ENCODE data around the gene PHACTR2.
"Not testable (repeated sequence)": the region's sequence is repeated elsewhere in the genome, so short reads cannot be mapped to it uniquely, and the experiment has no call there.

Gene PHACTR2

DNA sequence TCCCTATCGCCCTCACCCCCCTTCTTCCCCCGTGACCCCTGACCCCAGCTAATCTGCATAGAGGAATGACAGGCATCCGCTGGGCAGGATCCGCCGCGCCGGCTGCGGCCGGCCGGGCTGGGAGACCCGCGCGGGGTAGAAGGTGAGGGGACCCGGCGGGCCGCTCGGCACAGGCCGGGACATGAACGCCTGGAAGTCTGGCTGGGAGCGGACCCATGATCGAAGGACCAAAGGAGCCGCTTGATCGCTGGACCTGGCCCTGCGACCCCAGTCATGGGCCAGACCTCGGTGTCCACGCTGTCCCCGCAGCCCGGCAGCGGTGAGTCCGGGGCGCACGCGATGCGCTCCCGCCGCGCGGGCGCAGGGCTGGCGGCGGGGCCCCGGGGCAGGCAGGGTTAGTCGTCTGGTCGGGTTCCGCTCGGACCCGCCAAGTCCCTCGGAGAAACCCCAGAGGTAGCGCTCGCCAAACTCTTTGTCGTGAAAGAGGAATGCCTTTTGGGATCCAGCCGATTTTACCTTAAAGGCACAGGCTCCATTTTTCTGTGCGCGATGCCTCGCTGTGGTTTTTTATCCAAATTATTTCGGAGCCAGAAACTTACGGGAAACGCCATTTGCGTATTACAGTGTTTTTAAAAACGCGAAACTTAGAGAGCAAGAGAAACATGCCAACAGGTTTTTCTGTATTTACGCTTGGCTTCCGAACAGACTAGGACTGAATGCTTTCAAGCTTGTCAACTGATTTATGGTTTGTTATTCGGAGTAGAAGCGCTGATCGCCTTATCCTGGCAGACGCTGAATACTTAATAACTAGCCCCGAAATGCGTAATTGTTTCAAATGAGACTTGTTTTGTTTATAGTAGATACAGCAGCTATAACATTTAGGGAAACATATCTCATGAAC lies at the start of gene PHACTR2:
Gene PHACTR2, plus strand, starts transcription at position 75 of the 901 bp plus-strand sequence. Its CDS starts 199 bp downstream, at position 274.
- peak; percentile 22 for DNase-seq (ENCODE audit: low spot score)

DNA sequence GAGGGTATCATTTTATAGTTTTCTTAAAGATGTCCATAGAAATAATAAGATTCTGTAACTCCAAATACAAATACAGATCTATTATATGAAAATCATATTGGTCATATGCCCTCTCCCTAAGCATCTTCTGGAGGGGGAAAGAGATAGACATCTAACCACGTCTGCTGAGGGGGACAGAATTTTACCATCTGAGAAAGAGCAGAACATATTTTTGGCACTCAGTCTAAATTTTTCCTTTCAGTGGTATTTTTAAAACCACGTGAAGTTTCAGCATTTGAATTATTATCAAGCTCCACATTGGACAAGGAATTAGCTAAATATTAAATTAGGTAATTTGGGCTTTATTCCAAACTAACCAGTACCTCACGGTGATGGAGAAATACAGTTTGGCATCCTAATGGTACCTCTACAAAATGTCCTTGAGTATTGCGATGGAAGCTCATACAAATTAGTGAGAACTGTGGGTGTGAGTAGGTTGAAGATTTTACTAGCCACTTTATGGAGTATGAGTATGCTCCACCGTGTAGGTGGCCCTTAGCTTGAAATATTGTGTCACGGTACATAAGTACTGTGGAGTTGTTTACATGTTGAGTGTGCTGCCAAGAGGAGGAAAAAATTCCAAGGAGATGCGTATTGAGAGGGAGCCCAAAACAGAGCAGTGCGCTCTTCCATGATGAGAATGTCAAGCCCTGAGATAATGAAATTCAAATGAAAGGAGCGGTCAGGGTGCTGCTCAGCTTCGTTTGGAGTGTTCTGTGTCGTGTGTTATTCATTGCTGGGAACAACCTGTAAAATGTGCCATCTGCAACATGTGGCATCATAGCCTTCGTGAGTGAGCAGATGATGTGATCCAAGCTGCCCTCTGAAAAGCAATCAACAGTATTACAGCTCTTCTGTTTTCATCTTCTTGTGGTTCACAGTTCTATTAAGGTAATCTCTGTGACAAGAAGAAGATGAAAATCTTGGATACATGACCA lies 48.4 kb upstream of the PHACTR2 start:
- DNase-seq (ENCODE audit: low spot score) = no peak

DNA sequence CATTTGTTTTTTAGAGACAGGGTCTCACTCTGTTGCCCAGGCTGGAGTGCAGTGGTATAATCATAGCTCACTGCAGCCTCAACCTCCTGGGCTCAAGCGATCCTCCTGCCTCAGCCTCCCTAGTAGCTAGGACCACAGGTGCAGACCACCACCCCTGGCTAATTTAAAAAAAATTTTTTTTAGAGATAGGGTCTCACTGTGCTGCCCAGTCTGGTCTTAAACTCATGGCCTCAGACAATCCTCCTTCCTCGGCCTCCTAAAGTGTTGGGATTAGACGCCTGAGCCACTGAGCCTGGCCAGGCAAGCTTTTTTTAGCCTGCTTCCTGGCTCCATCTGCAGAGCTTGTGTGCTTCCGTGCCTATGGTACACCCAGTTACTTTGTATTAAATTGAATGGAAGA lies 46.6 kb upstream of the PHACTR2 start:
- not testable (repeated sequence) for DNase-seq (ENCODE audit: low spot score)

DNA sequence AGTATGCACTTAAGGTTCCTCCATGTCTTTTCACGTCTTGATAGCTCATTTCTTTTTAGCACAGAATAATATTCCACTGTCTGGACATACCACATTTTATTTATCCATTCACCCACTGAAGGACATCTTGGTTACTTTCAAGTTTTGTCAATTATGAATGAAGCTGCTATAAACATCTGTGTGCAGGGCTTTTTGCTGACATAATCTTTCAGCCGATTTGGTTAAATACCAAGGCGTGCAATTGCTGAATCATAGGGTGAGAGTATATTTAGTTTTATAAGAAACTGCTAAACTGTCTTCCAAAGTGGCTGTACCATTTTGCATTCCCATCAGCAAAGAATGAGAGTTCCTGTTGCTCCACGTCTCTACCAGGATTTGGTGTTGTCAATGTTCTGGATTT lies 44.9 kb upstream of the PHACTR2 start:
- DNase-seq (ENCODE audit: low spot score) = no peak

DNA sequence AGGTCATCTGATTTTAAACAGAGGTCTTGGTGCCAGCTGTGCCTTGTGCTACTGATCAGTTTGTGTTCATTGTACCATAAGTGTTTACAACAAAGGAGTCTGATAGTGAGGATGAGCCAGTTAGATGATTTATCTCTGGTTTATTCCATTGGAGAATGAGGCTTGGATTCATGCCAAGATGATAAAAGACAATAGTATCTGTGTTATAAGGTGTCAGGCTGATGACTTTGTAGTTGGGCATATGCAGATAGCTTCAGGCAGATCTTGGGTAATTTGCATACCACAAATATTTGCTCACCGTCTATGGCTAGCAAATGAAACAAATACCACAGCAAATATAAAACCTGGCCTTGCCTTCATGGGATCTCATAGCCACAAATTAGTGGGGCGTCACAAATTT lies 43.3 kb upstream of the PHACTR2 start:
- no peak for DNase-seq (ENCODE audit: low spot score)

DNA sequence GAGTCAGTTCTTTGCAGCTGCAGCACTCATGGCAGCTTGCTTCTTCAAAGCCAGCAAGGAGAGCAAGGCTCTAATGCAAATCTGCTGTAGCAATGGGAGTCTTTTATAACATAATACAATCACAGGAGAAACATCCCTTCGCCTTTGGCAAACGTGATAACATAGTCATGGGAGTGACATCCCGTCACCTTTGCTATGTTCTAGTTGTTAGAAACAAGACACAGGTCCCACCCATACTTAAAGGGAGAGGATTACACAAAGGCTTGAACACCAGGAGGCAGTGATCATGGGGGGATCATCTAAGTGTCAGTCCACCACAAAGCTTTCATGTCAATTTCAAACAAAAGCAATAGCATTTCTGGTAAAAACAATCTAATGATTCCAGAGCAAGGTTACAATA lies 40.1 kb upstream of the PHACTR2 start:
- no peak for DNase-seq (ENCODE audit: low spot score)

DNA sequence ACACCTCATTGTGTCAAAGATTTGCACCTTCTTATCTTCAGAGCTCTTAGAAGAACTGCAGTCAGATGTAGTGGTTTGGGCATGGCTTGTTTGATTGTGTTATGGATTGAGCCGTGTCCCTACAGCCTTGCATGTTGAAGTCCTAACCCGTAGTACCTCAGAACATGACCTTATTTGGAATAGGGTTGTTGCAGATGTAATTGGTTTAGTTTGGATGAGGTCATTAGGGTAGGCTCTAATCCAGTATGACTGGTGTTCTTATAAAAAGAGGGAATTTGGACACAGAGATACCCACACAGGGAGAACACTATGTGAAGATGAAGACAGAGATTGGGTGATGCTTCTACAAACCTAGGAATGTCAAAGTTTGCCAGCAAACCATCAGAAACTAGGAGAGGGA lies 35.4 kb upstream of the PHACTR2 start:
- DNase-seq (ENCODE audit: low spot score) = no peak

DNA sequence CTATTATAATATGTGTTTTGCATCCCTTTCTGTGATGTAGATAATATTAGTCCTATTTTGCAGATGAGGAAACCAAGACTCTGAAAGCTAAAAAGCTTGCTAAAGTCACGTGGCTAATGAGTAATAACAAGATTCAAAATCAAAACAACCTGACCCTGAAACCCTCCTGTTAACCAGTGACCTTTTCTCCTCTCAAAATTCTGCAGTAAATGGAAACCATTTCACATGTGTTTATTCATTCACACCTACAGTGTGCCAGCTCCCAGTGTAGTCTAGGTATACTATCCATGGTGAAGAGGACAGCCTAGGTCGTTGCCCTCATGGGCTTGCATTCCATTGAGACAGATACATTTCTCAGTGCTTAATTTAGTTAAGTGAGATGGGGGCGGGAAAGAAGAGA lies 30.6 kb upstream of the PHACTR2 start:
- no peak for DNase-seq (ENCODE audit: low spot score)

DNA sequence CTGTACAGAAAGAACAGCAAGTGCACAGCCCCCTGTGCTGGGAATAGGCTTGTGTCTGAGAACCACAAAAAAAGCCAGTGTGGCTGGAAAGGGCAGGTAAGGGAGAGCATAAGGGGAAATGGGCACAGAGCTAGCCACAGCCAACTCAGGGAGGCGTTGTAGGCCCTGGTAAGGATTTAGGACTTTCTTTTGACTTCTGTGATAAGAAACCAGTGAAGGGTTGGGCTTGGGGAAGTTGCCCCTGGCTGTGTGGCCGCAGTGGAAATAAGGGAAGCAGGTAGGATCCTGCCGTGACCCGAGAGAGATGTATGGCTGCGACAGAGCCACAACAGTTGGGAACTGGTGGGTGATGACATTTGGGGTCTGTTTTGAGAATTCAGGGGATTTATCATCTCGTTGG lies 30.0 kb upstream of the PHACTR2 start:
- DNase-seq (ENCODE audit: low spot score) = no peak

DNA sequence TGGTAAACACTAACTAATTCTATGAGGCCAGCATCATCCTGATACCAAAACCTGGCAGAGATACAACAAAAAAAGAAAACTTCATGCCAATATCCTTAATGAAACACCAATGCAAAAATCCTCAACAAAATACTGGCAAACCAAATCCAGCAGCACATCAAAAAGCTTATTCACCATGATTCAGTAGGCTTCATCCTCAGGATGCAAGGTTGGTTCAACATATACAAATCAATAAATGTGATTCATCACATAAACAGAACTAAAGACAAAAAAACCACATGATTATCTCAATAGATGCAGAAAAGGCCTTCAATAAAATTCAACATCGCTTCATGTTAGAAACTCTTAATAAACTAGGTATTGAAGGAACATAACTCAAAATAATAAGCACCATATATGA lies 28.4 kb upstream of the PHACTR2 start:
- DNase-seq (ENCODE audit: low spot score) = not testable (repeated sequence)

DNA sequence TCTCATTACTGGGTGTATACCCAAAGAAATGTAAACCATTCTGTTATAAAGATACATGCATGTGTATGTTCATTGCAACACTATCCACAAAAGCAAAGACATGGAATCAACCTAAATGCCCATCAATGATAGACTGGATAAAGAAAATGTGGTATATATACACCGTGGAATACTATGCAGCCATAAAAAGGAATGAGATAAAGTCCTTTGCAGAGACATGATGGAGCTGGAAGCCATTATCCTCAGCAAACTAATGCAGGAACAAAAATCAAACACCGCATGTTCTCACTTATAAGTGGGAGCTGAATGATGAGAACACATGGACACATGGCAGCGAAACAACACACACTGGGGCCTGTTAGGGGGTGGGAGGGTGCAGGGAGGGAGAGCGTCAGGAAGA lies 26.4 kb upstream of the PHACTR2 start:
- DNase-seq (ENCODE audit: low spot score) = not testable (repeated sequence)

DNA sequence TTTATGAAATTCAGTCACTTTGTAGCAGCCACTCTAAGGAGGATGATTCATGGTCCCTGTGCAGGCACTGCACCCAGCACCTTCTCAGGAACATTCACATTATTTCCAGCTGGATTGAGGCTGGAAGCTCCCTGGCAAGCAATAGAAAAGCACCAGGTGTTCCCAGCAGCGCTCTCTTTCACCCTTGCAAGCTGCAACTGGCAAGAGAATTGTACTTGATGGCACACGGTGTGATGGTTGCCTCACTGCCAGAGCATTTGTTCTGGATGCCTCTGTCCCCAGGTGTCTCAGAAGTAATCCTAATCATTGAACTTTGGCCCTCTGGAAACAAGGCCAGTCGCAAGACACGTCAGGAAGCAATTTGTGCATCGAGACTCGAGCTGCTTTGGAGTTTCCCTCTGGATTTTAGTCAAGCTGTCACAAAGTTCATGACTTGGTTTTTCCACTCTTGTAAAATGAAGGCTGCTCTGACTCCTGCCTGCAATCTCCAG lies 24.9 kb upstream of the PHACTR2 start:
- no peak for DNase-seq (ENCODE audit: low spot score)

DNA sequence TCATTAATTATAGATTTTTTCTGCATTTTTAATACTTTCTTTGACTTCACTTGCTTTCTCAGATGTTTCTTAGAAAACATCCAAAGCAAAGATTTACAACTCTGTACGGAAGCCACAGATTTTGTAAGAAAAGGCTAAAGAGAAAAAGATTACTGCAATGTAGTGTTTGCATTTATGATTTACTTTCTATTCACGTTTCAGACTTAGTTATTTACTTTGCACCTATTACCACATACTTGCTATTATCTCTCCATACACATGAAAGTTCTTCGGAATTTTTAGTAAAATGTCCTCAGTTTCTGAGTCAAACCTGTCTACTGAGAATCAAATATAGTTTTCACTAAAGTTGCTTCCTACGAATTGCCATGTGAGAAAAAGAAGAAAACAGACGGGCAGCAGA lies 22.2 kb upstream of the PHACTR2 start:
- no peak for DNase-seq (ENCODE audit: low spot score)

DNA sequence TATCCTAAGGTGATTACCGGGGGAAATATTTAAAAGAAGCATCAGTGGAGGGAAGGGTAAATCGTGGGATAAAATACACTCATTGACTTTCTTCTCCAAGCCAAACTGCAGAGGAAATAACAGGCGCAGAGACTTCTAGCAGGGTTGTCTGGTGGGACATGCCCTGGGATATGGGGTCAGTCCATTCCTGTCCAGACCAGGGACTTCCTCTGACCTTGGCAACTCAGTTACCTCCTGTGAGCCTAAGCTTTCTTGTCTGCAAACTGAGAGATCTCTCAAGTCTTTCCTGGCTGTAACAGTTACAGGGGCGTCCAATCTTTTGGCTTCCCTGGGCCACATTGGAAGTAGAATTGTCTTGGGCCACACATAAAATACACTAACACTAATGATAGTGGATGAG lies 21.7 kb upstream of the PHACTR2 start:
- DNase-seq (ENCODE audit: low spot score) = no peak

DNA sequence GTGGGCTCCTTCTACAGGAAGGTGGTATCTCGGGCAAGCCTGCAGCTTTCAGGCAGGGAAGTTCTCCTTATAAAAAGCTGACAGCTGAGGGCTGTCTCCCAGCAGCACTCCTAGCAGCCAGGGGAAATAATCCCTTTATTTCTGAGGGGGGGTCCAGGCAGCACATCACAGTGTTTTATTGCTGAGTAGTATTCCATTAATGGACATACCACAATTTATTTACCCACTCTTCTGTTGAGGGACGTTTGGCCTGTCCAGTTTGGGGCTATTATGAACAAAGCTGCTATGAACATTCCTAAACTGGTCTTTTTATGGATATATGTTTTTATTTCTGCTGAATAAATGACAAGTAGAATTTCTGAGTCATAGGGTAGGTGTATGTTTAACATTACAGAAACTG lies 20.0 kb upstream of the PHACTR2 start:
- DNase-seq (ENCODE audit: low spot score) = no peak

DNA sequence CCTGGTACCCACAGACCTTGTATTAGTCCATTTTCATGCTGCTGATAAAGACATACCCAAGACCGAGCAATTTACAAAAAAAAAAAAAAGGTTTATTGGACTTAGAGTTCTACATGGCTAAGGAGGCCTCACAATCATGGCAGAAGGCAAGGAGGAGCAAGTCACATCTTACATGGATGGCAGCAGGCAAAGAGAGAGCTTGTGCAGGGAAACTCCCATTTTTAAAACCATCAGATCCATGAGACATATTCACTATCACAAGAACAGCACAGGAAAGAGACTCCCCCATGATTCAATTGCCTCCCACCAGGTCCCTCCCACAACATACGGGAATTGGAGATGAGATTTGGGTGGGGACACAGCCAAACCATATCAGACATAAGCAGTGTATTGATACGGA lies 17.6 kb upstream of the PHACTR2 start:
- DNase-seq (ENCODE audit: low spot score) = not testable (repeated sequence)

DNA sequence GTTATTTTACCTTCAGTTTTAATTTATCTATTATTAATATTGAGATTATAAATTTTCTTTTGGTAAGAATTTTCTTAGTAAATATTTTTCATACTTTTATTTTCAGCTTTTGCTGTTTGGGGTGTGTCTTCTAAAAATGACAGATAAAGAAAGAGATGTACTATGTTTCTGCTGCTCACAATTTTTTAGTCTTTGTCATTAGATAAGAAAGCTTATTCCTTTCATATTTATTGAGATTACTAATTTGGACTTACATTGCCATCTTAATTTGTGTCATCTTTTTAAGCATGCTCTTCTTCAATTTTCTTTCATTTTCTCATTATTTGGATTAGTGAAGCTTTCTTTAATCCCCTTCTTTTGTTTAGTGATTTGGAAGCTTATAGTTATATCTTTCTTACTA lies 13.6 kb upstream of the PHACTR2 start:
- DNase-seq (ENCODE audit: low spot score) = no peak

DNA sequence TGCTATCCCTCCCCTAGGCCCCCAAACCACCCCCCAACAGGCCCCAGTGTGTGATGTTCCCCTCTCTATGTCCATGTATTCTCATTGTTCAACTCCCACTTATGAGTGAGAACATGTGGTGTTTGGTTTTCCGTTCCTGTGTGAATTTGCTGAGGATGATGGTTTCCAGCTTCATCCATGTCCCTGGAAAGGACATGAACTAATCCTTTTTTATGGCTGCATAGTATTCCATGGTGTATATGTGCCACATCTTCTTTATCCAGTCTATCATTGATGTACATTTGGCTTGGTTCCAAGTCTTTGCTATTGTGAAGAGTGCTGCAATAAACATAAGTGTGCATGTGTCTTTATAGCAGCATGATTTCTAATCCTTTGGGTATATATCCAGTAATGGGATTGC lies 11.8 kb upstream of the PHACTR2 start:
- DNase-seq (ENCODE audit: low spot score) = not testable (repeated sequence)

DNA sequence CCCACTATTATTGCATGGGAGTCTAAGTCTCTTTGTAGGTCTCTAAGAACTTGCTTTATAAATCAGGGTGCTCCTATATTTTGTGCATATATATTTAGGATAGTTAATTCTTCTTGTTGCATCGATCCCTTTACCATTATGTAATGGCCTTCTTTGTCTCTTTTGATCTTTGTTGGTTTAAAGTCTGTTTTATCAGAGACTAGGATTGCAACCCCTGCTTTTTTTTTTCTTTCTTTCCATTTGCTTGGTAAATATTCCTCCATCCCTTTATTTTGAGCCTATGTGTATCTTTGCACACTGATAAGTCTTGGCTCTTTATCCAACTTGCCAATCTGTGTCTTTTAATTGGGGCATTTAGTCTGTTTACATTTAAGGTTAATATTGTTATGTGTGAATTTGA lies 8.3 kb upstream of the PHACTR2 start:
- DNase-seq (ENCODE audit: low spot score) = not testable (repeated sequence)

DNA sequence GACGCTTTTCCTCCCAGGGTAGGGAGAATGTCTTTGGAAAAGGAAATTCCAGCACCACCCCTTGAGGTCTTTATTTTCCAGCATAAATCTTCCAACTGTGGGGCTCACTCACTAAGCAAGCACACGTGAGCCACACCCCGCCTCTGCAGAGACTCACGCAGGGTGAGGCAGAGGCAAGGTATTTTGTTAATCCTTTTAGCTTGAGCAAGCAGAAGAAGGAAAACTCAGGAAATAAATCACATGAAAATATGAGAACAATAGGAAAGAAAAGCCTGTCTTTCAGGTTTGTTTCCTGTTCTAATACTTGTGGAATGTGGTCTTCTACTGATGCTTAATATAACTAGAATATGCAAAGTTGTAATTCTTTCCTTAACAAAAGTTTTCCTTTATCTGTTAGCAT lies 4.1 kb upstream of the PHACTR2 start:
- no peak for DNase-seq (ENCODE audit: low spot score)

DNA sequence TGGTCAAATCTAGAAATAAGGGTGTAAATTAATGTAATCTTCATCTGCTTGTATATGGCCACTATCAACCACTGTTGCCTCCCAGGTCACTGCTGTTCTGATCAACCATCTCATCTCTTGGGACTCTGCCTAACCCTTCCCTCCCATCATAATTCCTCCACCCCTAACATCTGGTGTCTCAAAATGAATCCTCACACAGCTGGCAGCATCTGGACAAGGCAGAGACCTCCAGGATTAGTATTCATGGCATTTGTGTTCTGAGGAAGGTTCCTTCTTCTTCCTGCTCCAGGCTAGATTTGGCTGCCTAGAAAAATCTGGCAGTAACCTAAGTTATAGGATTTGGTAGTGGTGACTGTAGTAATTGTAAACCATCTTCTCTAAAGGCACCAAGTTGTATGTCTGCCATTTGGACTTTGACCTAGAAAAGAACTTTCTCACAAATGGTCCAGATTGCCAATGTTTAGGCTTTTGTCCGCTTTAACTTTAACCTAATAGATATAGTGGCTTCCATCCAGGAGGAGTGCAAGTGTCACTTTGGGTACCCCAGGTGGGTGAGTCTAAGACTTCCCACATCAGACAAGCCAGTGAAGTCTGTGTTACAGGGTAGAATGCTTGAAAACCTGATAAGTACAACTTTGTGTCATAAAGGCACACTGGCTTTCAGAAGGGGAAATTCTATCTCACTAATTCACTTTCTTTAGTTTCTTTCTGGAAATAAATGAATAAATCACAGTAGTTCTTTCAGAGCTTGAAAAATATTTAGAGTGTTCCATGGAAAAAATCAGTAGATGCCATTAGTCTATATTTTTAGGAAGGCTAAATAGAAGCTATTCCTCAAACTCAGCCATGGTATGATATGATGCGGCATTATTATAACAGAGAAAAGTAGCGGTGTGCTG lies 3.0 kb upstream of the PHACTR2 start:
- no peak for DNase-seq (ENCODE audit: low spot score)

All from CD4-positive, alpha-beta T cell treated with Interleukin-2 at 100 ng/mL for 4 hours (primary cell).